Right ventricle myocardium superior (tissue), 1 donor: Measurements from ENCODE around the gene ZNF888. TPM values are rescaled to one million over a fixed set of nuclear protein-coding genes. Genes with fewer than 3 reads are reported as not detected.
"Not testable (repeated sequence)": the region's sequence is repeated elsewhere in the genome, so short reads cannot be mapped to it uniquely, and the experiment has no call there.

Experiments used
- ATAC-seq: fragments of 200-7000 bp; cut with Tn5 transposase; one replicate; pipeline ENCODE4 v1.9.1; 2020; ENCODE audit warnings: mild to moderate bottlenecking; ENCODE audit not compliant: poor library complexity
- DNase-seq: peaks from one replicate; pipeline ENCODE4 v3.0.0-alpha.2; 2020
- intact Hi-C: fragments of 100-400 bp; cut with DNase I; formaldehyde crosslinking; loops from one replicate; pipeline ENCODE4 v1.11.2; 2022
- total RNA-seq: library from RNA; stranded (reverse); fragmentation: NEBNext Ultra II Directional; extraction: Animal tissue kit (Norgen Biotek cat#: 25700); gene quantifications from one replicate; pipeline ENCODE4 v1.2.1, GENCODE V29; 2021
- donor health status: DM: no; HTN: yes; CAD: no; lungs with severe emphysema.

ZNF888 gene
- total RNA-seq, 1 donor from 2014 or later: 1.7 TPM

DNA sequence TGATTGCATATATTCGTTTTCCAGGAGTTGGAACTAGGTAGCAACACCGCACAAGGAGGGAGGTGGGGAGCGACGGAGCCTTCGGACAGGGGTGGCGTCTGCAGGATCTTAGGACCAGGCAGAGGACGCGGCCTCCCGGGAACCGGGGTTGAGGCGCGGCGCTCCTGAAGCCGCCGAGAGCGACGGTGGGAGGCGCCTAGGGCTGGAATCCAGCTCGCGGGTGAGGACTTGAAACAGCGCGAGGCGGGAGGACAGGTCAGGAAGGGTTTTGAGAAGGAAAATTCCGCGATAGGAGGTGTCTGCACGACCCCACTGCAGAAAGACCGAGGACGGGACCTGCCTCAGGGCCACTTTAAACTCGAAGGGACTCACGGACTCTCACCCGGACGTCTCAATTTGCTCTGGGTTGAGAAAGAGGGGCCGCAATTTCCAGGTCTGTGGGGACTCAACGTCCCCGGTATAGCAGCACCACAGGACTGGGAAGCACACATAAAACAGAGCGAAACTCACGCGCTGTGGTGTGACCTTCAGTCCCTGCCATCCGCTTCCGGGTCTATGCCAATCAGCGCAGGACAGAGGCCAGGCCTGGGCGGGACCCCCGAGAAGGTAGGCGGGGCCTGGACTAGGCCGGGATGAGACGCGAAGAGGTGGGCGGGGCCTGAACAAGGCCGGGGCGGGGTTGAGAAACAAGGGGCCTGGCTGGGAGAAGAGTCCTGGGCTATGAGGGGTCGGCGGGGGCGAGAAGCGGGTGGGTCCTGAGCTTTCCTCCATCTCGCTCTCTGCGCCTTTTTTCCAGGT is 25.9 kb downstream of the ZNF888 start, which contains the start of gene ZNF320:
Gene ZNF320 (minus strand): TSS at position 498 of the 798 bp plus-strand sequence. CDS start 7,380 bp downstream, outside the sequence.
- intact Hi-C loops: no loop called here
- peak; percentile 99 for DNase-seq
- peak; percentile 100 for ATAC-seq

DNA sequence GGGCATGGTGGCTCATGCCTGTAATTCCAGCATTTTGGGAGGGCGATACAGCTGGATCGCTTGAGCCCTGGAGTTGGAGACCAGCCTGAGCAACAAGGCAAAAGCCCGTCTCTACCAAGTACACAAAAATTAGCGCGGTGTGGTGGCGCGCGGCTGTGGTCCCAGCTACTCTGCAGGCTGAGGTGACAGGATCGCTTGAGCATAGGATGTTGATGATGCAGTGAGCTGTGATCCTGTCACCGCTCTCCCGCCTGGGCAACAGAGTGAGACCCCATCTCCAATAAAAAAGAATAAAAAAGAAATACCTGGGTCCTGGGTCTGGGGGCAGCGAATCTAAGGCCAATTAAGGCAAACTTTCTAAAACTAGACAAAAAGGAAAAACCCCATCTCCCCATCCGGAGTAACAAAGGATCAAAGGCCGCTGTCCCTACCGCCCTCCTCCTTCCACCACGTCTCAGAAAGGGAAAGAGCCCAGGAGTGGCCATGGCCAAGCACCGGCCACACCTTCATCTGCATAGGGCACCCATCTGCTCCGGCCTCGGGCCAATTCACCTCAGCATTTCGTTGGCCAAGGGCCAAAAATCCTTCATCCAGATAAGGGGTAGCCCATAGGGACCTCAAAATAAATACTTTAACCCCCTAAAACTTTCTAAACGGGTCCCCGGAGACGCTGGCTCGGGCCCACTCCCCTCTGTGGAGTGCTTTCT is 26.6 kb downstream of the ZNF888 start:
- DNase-seq (no peak), ATAC-seq (peak; percentile 50)
- intact Hi-C loops: no loop called here

DNA sequence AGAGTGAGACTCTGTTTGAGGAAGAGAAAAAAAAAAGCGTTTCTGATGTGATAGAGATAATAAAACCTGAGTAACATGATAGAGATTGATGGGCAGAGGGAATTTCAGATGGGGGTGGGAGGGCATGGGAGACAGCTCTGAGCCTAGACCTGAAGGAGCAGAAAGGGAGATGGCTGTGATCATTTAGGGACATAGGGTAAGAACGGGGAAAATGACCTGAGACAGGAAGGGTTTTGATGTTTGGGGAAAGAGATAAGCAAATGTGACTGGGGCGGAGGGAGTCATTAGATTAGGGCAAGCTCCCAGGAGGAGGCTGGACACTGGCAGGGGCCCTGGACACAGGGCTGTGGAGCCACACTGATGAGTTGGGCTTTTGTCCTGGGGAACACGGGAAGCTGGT is 31.9 kb downstream of the ZNF888 start:
- intact Hi-C loops: no loop called here

DNA sequence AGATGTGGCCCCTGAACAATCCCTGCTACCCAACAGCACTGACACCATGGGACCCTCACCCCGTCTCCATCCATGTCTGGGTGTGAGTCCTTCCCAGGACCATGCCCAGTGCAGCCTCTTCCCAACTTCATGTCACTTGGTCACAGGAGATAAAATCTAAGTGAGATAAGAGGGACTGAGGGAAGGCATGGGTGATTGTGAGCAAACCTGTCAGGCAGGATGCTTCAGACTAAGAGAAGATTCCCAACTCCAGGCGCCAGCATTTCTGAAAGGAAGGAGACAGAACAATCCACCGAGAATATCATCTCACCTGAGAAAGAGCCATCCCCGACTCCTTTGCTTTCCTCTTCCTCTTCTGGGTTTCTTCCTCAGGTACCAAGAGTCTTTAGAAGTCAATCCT is 33.3 kb downstream of the ZNF888 start:
- no peak for DNase-seq
- intact Hi-C loops: no loop called here
- ATAC-seq: no peak

More for the DNA sequence above, 31.9 kb downstream of the ZNF888 start:
- ATAC-seq: no peak
- no peak for DNase-seq

DNA sequence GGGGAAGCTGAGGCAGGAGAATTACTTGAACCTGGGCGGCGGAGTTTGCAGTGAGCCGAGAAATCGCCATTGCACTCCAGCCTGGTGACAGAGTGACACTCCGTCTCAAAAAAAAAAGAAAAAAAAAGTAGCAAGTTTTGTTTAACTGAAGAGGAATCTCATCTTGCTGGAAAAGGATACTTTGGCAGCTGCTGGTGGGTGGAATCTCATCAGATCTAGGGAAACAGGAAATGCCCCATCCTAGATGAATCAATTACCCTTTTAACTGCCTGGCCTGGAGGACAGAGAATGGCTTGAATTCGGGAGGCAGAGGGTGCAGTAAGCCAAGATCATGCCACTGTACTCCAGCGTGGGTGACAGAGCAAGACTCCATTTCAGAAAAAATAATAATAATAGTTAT is 34.2 kb downstream of the ZNF888 start:
- DNase-seq: no peak
- ATAC-seq: no peak
- intact Hi-C loops: no loop called here

DNA sequence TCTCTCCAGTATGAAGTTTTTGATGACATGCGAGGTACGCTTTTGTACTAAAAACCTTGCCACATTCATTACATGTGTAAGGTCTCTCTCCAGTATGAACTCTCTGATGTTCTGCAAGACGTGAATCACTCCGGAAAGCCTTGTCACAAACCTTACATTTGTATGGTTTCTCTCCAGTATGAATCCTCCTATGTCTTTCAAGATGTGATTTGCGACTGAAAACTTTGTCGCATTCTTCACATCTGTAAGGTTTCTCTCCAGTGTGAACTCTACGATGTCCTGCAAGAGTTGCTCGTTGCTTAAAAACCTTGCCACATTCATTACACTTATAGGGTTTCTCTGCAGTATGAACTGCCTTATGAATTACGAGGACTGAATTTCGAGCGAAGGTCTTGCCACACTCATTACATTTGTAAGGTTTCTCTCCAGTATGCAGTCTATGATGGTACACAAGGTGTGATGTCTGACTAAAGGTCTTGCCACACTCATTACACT is 42.3 kb downstream of the ZNF888 start:
- intact Hi-C loops: no loop called here
- ATAC-seq (no peak), DNase-seq (no peak)

DNA sequence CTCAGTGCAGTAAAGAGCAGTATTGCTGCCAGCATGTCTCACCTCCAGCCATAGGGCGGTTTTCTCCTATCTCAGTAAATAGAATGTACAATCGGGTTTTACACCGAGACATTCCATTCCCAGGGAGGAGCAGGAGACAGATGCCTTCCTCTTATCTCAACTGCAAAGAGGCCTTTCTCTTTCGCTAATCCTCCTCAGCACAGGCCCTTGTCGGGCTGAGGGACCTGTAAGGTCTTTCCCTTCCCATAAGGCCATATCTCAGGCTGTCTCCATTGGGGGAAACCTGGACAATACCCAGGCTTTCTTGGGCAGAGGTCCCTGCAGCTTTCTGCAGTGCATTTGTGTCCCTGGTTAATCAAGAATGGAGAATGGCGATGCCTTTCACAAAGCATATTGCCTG is 50.2 kb downstream of the ZNF888 start:
- ATAC-seq, intact Hi-C loops, DNase-seq: not testable (repeated sequence)

DNA sequence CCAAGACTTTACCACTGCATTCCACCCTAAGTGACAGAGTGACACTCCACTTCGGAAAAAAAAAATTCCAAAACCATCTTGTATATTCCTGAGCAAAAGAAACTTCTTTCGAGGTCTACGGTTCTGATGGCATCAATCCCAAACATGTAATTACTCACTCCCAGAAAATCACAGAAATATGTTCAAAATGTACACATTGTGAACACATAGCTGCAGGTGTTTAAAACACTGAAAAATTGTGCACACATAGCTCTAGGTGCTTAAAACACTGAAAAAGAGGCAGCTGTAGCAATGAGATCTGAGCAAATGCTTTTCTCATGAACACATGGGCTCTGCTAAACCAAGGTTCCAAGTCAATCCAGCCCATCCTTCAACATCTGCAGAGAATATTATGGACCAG is 51.8 kb downstream of the ZNF888 start:
- no peak for DNase-seq
- ATAC-seq: no peak
- intact Hi-C loops: no loop called here

DNA sequence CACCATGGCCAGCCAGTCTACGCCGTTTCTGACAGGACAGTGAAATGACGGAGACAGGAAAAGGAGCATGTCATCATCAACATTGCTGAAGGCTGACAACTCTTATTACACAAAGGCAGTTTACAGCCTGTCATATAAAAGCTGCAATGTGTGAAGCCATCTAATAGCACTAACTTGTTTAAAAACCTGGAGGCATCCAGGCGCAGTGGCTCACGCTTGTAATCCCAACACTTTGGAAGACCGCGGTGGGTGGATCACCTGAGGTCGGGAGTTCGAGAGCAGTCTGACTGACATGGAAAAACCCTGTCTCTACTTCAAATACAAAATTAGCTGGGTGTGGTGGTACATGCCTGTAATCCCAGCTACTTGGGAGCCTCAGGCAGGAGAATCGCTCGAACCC is 55.2 kb downstream of the ZNF888 start:
- intact Hi-C loops, DNase-seq, ATAC-seq: not testable (repeated sequence)

DNA sequence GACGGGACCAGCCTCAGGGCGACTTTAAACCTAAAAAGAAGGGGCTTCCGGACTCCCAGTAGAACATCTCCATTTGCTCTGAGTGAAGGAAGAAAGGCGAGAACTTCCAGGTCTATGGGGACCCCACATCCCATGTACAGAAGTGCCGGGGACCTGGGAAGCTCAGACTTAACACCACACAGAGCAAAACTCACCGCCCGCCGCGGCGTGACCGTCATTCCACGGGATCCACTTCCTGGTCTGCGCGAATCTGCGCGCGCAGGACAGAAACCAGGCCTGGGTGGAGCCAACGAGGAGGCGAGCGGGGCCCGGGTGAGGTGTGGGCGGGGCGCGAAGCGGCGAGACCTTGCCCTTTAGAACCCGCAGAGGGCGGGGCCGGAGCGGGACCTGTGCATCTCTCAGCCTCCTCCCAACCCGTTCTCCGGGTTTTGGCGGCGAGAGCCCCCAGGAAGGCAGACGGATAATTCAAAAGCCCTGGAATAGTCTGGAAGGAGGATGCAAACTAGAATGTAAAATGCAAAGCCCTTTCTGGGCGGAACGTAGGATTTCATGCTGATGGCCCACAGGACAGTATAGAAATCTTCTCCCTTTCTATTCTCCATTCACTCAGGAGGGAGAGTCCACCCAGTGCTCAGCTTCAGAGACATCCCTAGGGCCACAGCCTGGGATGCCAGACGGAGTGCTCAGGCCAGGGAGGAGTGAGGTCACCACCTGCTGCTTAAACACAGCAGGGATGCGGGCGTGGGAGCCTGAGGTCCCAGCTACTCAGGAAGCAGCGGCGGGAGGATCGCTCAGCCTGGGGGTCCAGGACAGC is 65.6 kb downstream of the ZNF888 start, which contains the start of gene ZNF468:
Gene ZNF468 (minus strand): TSS at position 242 of the 814 bp plus-strand sequence. CDS start 3,347 bp downstream, outside the sequence.
- DNase-seq: peak; percentile 78
- intact Hi-C loops: not testable (repeated sequence)
- ATAC-seq: peak; percentile 100

DNA sequence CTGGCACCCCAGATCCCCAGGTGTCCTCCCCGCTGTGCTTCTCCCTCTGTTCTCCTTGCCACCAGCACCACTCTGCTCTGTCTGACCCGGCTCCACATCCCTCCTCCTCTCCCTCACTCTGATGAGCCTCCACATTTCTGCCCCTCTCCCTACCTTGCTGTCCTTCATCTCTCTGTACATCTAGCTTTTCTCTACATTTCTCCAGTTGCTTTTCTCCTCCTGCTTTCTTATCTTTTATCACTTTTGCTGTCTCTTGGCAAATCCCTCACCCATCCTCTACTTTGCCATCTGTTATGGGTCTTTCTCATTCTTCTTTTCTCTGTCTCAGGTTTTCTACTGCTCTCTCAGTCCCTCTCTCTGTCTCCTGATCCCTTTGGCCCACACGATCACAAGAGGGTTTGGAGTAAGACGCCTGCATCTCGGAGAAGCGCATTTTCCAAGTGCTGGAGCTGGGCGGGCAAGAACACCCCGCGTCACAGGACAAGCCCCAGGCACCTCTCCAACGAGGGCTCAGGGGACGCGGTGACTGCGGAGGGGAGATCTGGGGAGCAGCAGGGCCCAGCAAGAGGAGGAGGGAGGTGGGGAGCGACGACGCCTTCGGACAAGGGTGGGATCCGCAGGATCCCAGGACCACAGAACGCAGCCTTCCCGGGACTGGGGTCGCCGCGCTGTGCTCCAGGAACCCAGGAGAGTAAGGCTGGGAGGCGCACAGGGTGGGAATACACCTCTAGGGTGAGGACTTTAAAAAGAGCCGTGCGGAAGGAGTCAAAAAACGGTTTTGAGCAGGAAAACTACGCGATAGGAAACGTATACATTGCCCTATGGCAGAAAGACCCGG is 66.5 kb downstream of the ZNF888 start:
- DNase-seq, intact Hi-C loops: not testable (repeated sequence)
- ATAC-seq: peak; percentile 61

Other genes starting within 250 kb of the ZNF888 start
- 6.0 TPM for gene ZNF611, start 188.4 kb downstream of the ZNF888 start, total RNA-seq
- 2.6 TPM for gene ZNF600, start 136.6 kb downstream of the ZNF888 start, total RNA-seq
- 7.5 TPM for gene ZNF28, start 101.8 kb downstream of the ZNF888 start, total RNA-seq
- 7.6 TPM for gene ZNF468, start 65.8 kb downstream of the ZNF888 start, total RNA-seq
- 7.7 TPM for gene ZNF320, start 25.8 kb downstream of the ZNF888 start, total RNA-seq
- 4.7 TPM for gene ZNF816, start 39.5 kb upstream of the ZNF888 start, total RNA-seq
- gene ERVV-1, start 90.5 kb upstream of the ZNF888 start, total RNA-seq: not detected
- gene ERVV-2, start 121.3 kb upstream of the ZNF888 start, total RNA-seq: not detected
- gene ZNF160, start 180.0 kb upstream of the ZNF888 start, total RNA-seq: 15.7 TPM
- 17.8 TPM for gene ZNF415, start 209.5 kb upstream of the ZNF888 start, total RNA-seq
- gene ZNF347, start 235.6 kb upstream of the ZNF888 start, total RNA-seq: 5.8 TPM